Endothelial cell of umbilical vein (primary cell): ENCODE measurements around the gene OVCH1.

Source experiments
- CTCF ChIP-seq, 2 donors: IDR thresholded peaks; 1 replicate in 1 of 2; 2 replicates in 1 of 2; pipeline ENCODE4 v1.5.1; 2011; ENCODE audit warnings: low read length in 2 of 2, mild to moderate bottlenecking in 2 of 2, moderate library complexity in 2 of 2, control low read depth in 1 of 2, inconsistent platforms in 1 of 2, low read depth in 1 of 2; ENCODE audit not compliant: insufficient read depth in 1 of 2; ENCODE audit errors: extremely low read depth in 1 of 2
- EZH2 ChIP-seq: IDR thresholded peaks from 2 replicates; pipeline ENCODE4 v1.6.1; 2012; ENCODE audit warnings: borderline replicate concordance, low read depth, mild to moderate bottlenecking, moderate library complexity, low read length, inconsistent platforms; ENCODE audit not compliant: severe bottlenecking
- JUN ChIP-seq: IDR thresholded peaks from 2 replicates; pipeline ENCODE4 v1.6.1; 2011; ENCODE audit warnings: borderline replicate concordance, low read depth; ENCODE audit not compliant: insufficient read length, insufficient read depth
- MYC ChIP-seq: IDR thresholded peaks from one replicate; pipeline ENCODE4 v1.6.1; 2011; ENCODE audit warnings: mild to moderate bottlenecking, low read depth, low read length
- POLR2AphosphoS5 ChIP-seq: IDR thresholded peaks from 2 replicates; pipeline ENCODE4 v1.6.1; 2012; ENCODE audit warnings: low read depth, mild to moderate bottlenecking, control low read depth, low read length, moderate library complexity; ENCODE audit not compliant: insufficient read depth

DNA sequence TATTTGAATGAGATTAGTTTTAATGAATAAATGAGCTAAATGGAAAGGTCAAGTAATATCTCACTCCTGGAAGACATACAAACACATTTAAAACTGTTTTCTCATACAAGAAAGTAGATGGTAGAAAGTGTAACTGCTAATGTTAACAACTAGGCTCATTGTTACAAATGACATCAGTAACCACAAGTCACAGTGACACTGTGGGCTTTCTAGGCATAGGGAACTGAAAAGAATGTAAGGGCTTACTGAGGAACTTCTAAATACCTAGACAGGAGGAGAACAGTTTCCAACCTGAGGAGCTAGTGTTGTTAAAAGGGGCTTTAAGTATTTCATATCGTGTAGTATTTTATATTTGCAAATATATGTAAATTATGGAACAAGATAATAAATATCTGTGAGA, 99.0 kb downstream of the OVCH1 start:
- no peak for TF ChIP-seq POLR2AphosphoS5
- TF ChIP-seq JUN, result no peak
- no peak for TF ChIP-seq CTCF (IDR thresholded peaks at IDR 0.05; ENCODE audit: extremely low read depth in 1 of 2, insufficient read depth in 1 of 2, low read depth in 1 of 2, low read length in 2 of 2)
- TF ChIP-seq EZH2, result no peak
- no peak for TF ChIP-seq MYC
